HepG2 (cell line): Measurements from ENCODE around the gene FXYD6. TPM values are rescaled to one million over a fixed set of nuclear protein-coding genes. Genes with fewer than 3 reads are reported as not detected.

Experiments used
- ATAC-seq: fragments of 200-7000 bp; cut with Tn5 transposase; 3 replicates; pipeline ENCODE4 v1.9.1; 2020; ENCODE audit warnings: mild to moderate bottlenecking, moderate library complexity
- BruUV-seq: library from RNA; stranded (reverse); fragments of 400-500 nt; replicated peaks from 2 replicates; lab custom pipeline; 2021; lab: Mats Ljungman, UMichigan
- CTCF ChIA-PET: fragments of 300-600 bp; formaldehyde crosslinking; extraction: SDS; loops from one replicate; lab custom pipeline; 2021; ENCODE audit warnings: low total read pairs, inconsistent platforms, low intra/inter-chr PET ratio; lab: Yijun Ruan, JAX
- POLR2A ChIA-PET: fragments of 350-600 bp; sonication (Branson Sonifier 250); formaldehyde crosslinking; loops from one replicate; lab custom pipeline; 2020; ENCODE audit warnings: antibody characterized with exemption, inconsistent platforms; lab: Yijun Ruan, JAX
- DNase-seq: peaks from one replicate; pipeline ENCODE4 v3.0.0-alpha.2; 2015; ENCODE audit warnings: low spot score
- FAIRE-seq: peaks from 3 replicates; lab custom pipeline; 2011; peaks lifted over from hg19 to GRCh38; lab: Jason Lieb, UNC
- H2AFZ ChIP-seq: one replicate; pipeline ENCODE4 v1.6.1; 2011; ENCODE audit warnings: low read length, inconsistent platforms
- H3K27ac ChIP-seq: fragments of 300-600 bp; 3 replicates; pipeline ENCODE4 v1.8.0; 2011; ENCODE audit warnings: mixed run types, mild to moderate bottlenecking, mixed read lengths, low read length, inconsistent platforms; ENCODE audit not compliant: insufficient read depth; ENCODE audit errors: extremely low read length
- H3K27me3 ChIP-seq, 2 experiments: fragments of 200-600 bp in 1 of 2; 2 replicates in 1 of 2; 3 replicates in 1 of 2; pipeline versions ENCODE4 v1.6.0 to v1.8.0; 2011; ENCODE audit warnings: low read length in 2 of 2, mild to moderate bottlenecking in 2 of 2, moderate library complexity in 2 of 2, inconsistent platforms in 1 of 2; ENCODE audit not compliant: insufficient read depth in 2 of 2, control insufficient read depth in 1 of 2
- H3K36me3 ChIP-seq, 2 experiments: fragments of 200-600 bp in 1 of 2; replicated peaks in 1 of 2; 2 replicates in 1 of 2; 3 replicates in 1 of 2; pipeline versions ENCODE4 v1.5.1 to v1.8.0; 2011; ENCODE audit warnings: low read length in 2 of 2, inconsistent platforms in 1 of 2; ENCODE audit not compliant: insufficient read depth in 2 of 2, control insufficient read depth in 1 of 2
- H3K4me1 ChIP-seq: 2 replicates; pipeline ENCODE4 v1.5.1; 2012; ENCODE audit warnings: low read length, inconsistent platforms; ENCODE audit not compliant: insufficient read depth
- H3K4me2 ChIP-seq: 2 replicates; pipeline ENCODE4 v1.6.0; 2011; ENCODE audit warnings: low read depth, low read length, inconsistent platforms
- H3K4me3 ChIP-seq, 3 experiments: fragments of 200-600 bp in 1 of 3; sonication (generic), shearing (Covaris generic) in 1 of 3; replicated peaks in 1 of 3; 2 replicates each; pipeline ENCODE4 v1.5.1; 2011 to 2016; ENCODE audit warnings: low read length in 3 of 3, inconsistent platforms in 2 of 3, low read depth in 2 of 3, mild to moderate bottlenecking in 2 of 3, control low read depth in 1 of 3, mixed read lengths in 1 of 3; ENCODE audit not compliant: insufficient read depth in 1 of 3
- H3K79me2 ChIP-seq: one replicate; pipeline ENCODE4 v1.6.1; 2011; ENCODE audit warnings: low read length, inconsistent platforms; ENCODE audit not compliant: insufficient read depth
- H3K9ac ChIP-seq: 2 replicates; pipeline ENCODE4 v1.6.0; 2011; ENCODE audit warnings: mild to moderate bottlenecking, low read depth, low read length, inconsistent platforms; ENCODE audit not compliant: insufficient read depth
- H3K9me3 ChIP-seq: 2 replicates; pipeline ENCODE4 v1.5.1; 2012; ENCODE audit warnings: mild to moderate bottlenecking, low read length
- H4K20me1 ChIP-seq: 2 replicates; pipeline ENCODE4 v1.6.0; 2011; ENCODE audit warnings: inconsistent platforms, mild to moderate bottlenecking, low read length, moderate library complexity; ENCODE audit not compliant: insufficient read depth
- AGO2 ChIP-seq: fragments of 200-400 bp; formaldehyde crosslinking; optimal IDR thresholded peaks from 2 replicates; pipeline ENCODE3; 2017; ENCODE audit warnings: mild to moderate bottlenecking, low read depth, low read length, moderate library complexity
- BORCS8-MEF2B ChIP-seq: sonication (generic); formaldehyde crosslinking; IDR thresholded peaks from 2 replicates; pipeline ENCODE4 v1.8.0; 2022; ENCODE audit warnings: mild to moderate bottlenecking, missing genetic modification reagents
- HNRNPH1 ChIP-seq: fragments of 200-400 bp; formaldehyde crosslinking; optimal IDR thresholded peaks from 2 replicates; pipeline ENCODE3; 2017; ENCODE audit warnings: mild to moderate bottlenecking, low read depth, low read length
- MTF2 ChIP-seq: sonication (generic); formaldehyde crosslinking; IDR thresholded peaks from 2 replicates; pipeline ENCODE4 v1.5.0; 2020; ENCODE audit warnings: missing genetic modification reagents, borderline replicate concordance
- NR2F2 ChIP-seq: IDR thresholded peaks from 2 replicates; pipeline ENCODE4 v1.6.1; 2012; ENCODE audit warnings: low read depth, inconsistent platforms, borderline replicate concordance
- POLR2A ChIP-seq, 2 experiments: IDR thresholded peaks; 2 replicates each; pipeline ENCODE4 v1.6.1; 2011; ENCODE audit warnings: low read depth in 2 of 2, low read length in 2 of 2, mild to moderate bottlenecking in 1 of 2, moderate library complexity in 1 of 2; ENCODE audit not compliant: insufficient read depth in 1 of 2
- POLR2G ChIP-seq: fragments of 200-400 bp; formaldehyde crosslinking; IDR thresholded peaks from 2 replicates; pipeline ENCODE4 v1.6.1; 2018; ENCODE audit warnings: mild to moderate bottlenecking, low read depth, low read length, moderate library complexity
- STAT5B ChIP-seq: sonication (generic); formaldehyde crosslinking; IDR thresholded peaks from 2 replicates; pipeline ENCODE4 v1.4.0; 2020; ENCODE audit warnings: missing genetic modification reagents
- YEATS4 ChIP-seq: sonication (generic); formaldehyde crosslinking; IDR thresholded peaks from 2 replicates; pipeline ENCODE4 v1.4.0; 2020; ENCODE audit warnings: missing genetic modification reagents, borderline replicate concordance
- ZFP82 ChIP-seq: sonication (generic); formaldehyde crosslinking; IDR thresholded peaks from 2 replicates; pipeline ENCODE4 v1.5.1; 2020; ENCODE audit warnings: mild to moderate bottlenecking, missing genetic modification reagents, borderline replicate concordance
- ZNF431 ChIP-seq: sonication (generic); formaldehyde crosslinking; IDR thresholded peaks from 2 replicates; pipeline ENCODE4 v1.9.0; 2022; ENCODE audit warnings: missing genetic modification reagents, low read depth, mild to moderate bottlenecking, borderline replicate concordance
- ZNF558 ChIP-seq: sonication (generic); formaldehyde crosslinking; IDR thresholded peaks from 2 replicates; pipeline ENCODE4 v1.9.0; 2022; ENCODE audit warnings: mild to moderate bottlenecking, missing genetic modification reagents, borderline replicate concordance
- ZNF749 ChIP-seq: sonication (generic); formaldehyde crosslinking; IDR thresholded peaks from 2 replicates; pipeline ENCODE4 v1.8.0; 2022; ENCODE audit warnings: mild to moderate bottlenecking, missing genetic modification reagents, moderate library complexity, borderline replicate concordance
- WGBS: methylation state at CpG from one replicate; pipeline ENCODE4 v1.1.6; 2017; ENCODE audit warnings: low lambda C conversion rate; 5-methylcytosine and 5-hydroxymethylcytosine counted together
- in situ Hi-C: cut with HindIII; loops from 2 replicates; pipeline ENCODE4 v1.10.0; 2017; ENCODE audit warnings: low pct_unique_long_range_greater_than_20kb; ENCODE audit not compliant: extremely low pct_ligation_motif_present
- intact Hi-C: fragments of 100-400 bp; cut with micrococcal nuclease; formaldehyde crosslinking; loops from one replicate; pipeline ENCODE4 v1.10.0; 2022; ENCODE audit not compliant: unreplicated experiment
- polyA plus RNA-seq, 8 experiments: library from polyadenylated mRNA; depleted of rRNA in 3 of 8; stranded (reverse) in 7 of 8; unstranded in 1 of 8; fragments of >200 nt; fragmentation: Illumina TruSeq in 4 of 8; extraction: Trizol in 4 of 8; gene quantifications; 2 replicates each; pipeline versions ENCODE4 v1.2.1 to v1.2.3, GENCODE V29; 2011 to 2016; ENCODE audit warnings: low read depth in 4 of 8, missing spikeins in 1 of 8, mixed read lengths in 1 of 8; ENCODE audit not compliant: insufficient read depth in 1 of 8
- total RNA-seq, 5 experiments: library from RNA; depleted of rRNA; stranded (reverse); fragments of >200 nt; fragmentation: Illumina TruSeq; extraction: Trizol; gene quantifications; 2 replicates each; pipeline ENCODE4 v1.2.3, GENCODE V29; 2016; ENCODE audit warnings: low read depth in 1 of 5
- TF ChIP-seq, protein P1 (sequence below): sonication (generic); formaldehyde crosslinking; IDR thresholded peaks from 2 replicates; pipeline ENCODE4 v1.4.0; 2020; ENCODE audit warnings: missing genetic modification reagents
- TF ChIP-seq, protein P2 (sequence below): sonication (generic); formaldehyde crosslinking; IDR thresholded peaks from 2 replicates; pipeline ENCODE4 v1.5.0; 2020; ENCODE audit warnings: mild to moderate bottlenecking, missing genetic modification reagents, borderline replicate concordance

FXYD6 gene
- total and polyA plus RNA-seq, 2 of the 13 experiments (the other 11 are each of a cell fraction or from before 2014, with no cell fraction given) = not detected

DNA sequence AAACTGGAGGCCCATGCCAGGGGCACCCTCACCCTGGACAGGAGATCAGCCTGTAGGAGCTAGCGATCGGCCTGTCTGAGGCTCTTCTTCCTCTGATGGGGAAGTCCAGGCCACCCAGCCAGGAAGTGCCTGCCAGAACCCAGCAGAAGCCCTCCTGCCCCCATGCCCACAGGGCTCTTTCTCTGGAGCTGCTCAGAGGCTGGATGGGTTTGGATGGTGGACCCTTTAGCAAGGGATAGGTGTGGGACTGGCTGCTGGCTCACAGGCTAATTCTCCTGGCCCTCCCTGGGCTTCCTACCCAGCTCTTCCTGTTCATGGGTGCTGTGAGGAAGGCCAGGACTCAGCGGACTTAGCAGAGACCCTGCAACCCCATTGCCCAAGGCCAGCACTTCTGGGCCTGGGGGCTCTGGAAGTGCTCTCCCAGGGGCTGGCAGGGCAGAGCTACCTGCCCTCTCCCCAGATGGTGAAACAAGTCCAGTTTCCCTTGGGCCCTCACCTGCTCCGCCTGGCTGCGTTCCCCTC lies 59.6 kb downstream of the FXYD6 start:
- 43% methylated on average over 1 of the region's 5 CpGs for WGBS
- Histone ChIP-seq H3K36me3 (no peaks in the 10 kb centered on the region), H3K79me2 (no peaks in the 10 kb centered on the region), H4K20me1 (peaks cover 3% of the 10 kb centered on the region; the same call in 1 of the 2 replicates), H3K4me2 (peak overlapping the region; percentile 90), H3K4me3 (peak overlapping the region in 1 of 3 experiments; percentile 61; a peak in 2 of 6 replicates), H3K27me3 (peaks cover 0 to 5% of the 10 kb centered on the region in 2 experiments; a peak in 1 of 5 replicates), H3K27ac (no peak overlapping the region), H3K4me1 (peaks cover 67% of the 10 kb centered on the region), H3K9me3 (no peaks in the 10 kb centered on the region), H3K9ac (no peak overlapping the region), H2AFZ (no peak overlapping the region)
- ChIA-PET CTCF (interaction anchor here (1.3 to 3.9 kb wide), 5 partner anchors 9 to 391 kb away, joined by 6 to 42 read pairs (median 9); no protein-coding TSS in a partner anchor), POLR2A (interaction anchor here (1.9 kb wide), 1 partner anchor 11 kb away, joined by 5 read pairs; no protein-coding TSS in a partner anchor)
- in situ Hi-C loops (no loop called here), intact Hi-C loops (loop anchor here (1.0 kb wide), 1 partner anchor 374 kb away; no protein-coding TSS in a partner anchor)
- FAIRE-seq = no peak
- peak; percentile 22 for ATAC-seq
- no peak for DNase-seq
- BruUV-seq = no TSS peak
- 0 out of 2 replicates have a peak, but pooled peaks have one; percentile 15 for TF ChIP-seq POLR2G
- no peak for TF ChIP-seq ZNF431
- peak; percentile 3 for TF ChIP-seq AGO2
- no peak for TF ChIP-seq STAT5B
- no peak for TF ChIP-seq YEATS4 (CRISPR knock-in tag)
- peak; percentile 74 for TF ChIP-seq HNRNPH1
- TF ChIP-seq, protein P1, sequence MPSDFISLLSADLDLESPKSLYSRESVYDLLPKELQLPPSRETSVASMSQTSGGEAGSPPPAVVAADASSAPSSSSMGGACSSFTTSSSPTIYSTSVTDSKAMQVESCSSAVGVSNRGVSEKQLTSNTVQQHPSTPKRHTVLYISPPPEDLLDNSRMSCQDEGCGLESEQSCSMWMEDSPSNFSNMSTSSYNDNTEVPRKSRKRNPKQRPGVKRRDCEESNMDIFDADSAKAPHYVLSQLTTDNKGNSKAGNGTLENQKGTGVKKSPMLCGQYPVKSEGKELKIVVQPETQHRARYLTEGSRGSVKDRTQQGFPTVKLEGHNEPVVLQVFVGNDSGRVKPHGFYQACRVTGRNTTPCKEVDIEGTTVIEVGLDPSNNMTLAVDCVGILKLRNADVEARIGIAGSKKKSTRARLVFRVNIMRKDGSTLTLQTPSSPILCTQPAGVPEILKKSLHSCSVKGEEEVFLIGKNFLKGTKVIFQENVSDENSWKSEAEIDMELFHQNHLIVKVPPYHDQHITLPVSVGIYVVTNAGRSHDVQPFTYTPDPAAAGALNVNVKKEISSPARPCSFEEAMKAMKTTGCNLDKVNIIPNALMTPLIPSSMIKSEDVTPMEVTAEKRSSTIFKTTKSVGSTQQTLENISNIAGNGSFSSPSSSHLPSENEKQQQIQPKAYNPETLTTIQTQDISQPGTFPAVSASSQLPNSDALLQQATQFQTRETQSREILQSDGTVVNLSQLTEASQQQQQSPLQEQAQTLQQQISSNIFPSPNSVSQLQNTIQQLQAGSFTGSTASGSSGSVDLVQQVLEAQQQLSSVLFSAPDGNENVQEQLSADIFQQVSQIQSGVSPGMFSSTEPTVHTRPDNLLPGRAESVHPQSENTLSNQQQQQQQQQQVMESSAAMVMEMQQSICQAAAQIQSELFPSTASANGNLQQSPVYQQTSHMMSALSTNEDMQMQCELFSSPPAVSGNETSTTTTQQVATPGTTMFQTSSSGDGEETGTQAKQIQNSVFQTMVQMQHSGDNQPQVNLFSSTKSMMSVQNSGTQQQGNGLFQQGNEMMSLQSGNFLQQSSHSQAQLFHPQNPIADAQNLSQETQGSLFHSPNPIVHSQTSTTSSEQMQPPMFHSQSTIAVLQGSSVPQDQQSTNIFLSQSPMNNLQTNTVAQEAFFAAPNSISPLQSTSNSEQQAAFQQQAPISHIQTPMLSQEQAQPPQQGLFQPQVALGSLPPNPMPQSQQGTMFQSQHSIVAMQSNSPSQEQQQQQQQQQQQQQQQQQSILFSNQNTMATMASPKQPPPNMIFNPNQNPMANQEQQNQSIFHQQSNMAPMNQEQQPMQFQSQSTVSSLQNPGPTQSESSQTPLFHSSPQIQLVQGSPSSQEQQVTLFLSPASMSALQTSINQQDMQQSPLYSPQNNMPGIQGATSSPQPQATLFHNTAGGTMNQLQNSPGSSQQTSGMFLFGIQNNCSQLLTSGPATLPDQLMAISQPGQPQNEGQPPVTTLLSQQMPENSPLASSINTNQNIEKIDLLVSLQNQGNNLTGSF (CRISPR knock-in tag) = peak; percentile 45; the same call in 1 of the 2 replicates
- no peak for TF ChIP-seq MTF2 (CRISPR knock-in tag)
- no peak for TF ChIP-seq NR2F2
- TF ChIP-seq ZNF558 (CRISPR knock-in tag) = no peak
- TF ChIP-seq POLR2A (IDR thresholded peaks at IDR 0.05; ENCODE audit: insufficient read depth in 1 of 2, low read depth in 2 of 2, low read length in 2 of 2) = no peak
- TF ChIP-seq, protein P2, sequence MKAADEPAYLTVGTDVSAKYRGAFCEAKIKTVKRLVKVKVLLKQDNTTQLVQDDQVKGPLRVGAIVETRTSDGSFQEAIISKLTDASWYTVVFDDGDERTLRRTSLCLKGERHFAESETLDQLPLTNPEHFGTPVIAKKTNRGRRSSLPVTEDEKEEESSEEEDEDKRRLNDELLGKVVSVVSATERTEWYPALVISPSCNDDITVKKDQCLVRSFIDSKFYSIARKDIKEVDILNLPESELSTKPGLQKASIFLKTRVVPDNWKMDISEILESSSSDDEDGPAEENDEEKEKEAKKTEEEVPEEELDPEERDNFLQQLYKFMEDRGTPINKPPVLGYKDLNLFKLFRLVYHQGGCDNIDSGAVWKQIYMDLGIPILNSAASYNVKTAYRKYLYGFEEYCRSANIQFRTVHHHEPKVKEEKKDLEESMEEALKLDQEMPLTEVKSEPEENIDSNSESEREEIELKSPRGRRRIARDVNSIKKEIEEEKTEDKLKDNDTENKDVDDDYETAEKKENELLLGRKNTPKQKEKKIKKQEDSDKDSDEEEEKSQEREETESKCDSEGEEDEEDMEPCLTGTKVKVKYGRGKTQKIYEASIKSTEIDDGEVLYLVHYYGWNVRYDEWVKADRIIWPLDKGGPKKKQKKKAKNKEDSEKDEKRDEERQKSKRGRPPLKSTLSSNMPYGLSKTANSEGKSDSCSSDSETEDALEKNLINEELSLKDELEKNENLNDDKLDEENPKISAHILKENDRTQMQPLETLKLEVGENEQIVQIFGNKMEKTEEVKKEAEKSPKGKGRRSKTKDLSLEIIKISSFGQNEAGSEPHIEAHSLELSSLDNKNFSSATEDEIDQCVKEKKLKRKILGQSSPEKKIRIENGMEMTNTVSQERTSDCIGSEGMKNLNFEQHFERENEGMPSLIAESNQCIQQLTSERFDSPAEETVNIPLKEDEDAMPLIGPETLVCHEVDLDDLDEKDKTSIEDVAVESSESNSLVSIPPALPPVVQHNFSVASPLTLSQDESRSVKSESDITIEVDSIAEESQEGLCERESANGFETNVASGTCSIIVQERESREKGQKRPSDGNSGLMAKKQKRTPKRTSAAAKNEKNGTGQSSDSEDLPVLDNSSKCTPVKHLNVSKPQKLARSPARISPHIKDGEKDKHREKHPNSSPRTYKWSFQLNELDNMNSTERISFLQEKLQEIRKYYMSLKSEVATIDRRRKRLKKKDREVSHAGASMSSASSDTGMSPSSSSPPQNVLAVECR (CRISPR knock-in tag) = 0 out of 2 replicates have a peak, but pooled peaks have one; percentile 13
- TF ChIP-seq ZFP82 (CRISPR knock-in tag) = no peak
- TF ChIP-seq BORCS8-MEF2B (CRISPR knock-in tag) = no peak
- peak; percentile 36; the same call in 1 of the 2 replicates for TF ChIP-seq ZNF749 (CRISPR knock-in tag)
